Endothelial cell (in vitro differentiated cells): Measurements from ENCODE around the gene KCNS1. TPM values are rescaled to one million over a fixed set of nuclear protein-coding genes. Genes with fewer than 3 reads are reported as not detected.

Experiments used
- DNase-seq: peaks from one replicate; pipeline ENCODE4 v3.0.0; 2021; ENCODE audit warnings: low spot score
- H3K27ac Mint-ChIP-seq: one replicate; pipeline ENCODE4 v1.8.0; 2021; ENCODE audit warnings: mixed read lengths, inconsistent platforms; ENCODE audit not compliant: unreplicated experiment
- H3K27me3 Mint-ChIP-seq: one replicate; pipeline ENCODE4 v1.8.0; 2021; ENCODE audit warnings: mild to moderate bottlenecking, moderate library complexity, mixed read lengths, inconsistent platforms; ENCODE audit not compliant: unreplicated experiment
- H3K36me3 Mint-ChIP-seq: one replicate; pipeline ENCODE4 v1.8.0; 2021; ENCODE audit warnings: mild to moderate bottlenecking, low read depth, mixed read lengths, inconsistent platforms; ENCODE audit not compliant: unreplicated experiment
- H3K4me1 Mint-ChIP-seq: one replicate; pipeline ENCODE4 v1.8.0; 2021; ENCODE audit warnings: mild to moderate bottlenecking, mixed read lengths, inconsistent platforms; ENCODE audit not compliant: unreplicated experiment
- H3K4me3 Mint-ChIP-seq: one replicate; pipeline ENCODE4 v1.8.0; 2021; ENCODE audit warnings: mild to moderate bottlenecking, mixed read lengths, inconsistent platforms; ENCODE audit not compliant: unreplicated experiment
- H3K9me3 Mint-ChIP-seq: one replicate; pipeline ENCODE4 v1.8.0; 2021; ENCODE audit warnings: mixed read lengths, inconsistent platforms; ENCODE audit not compliant: unreplicated experiment
- CTCF ChIP-seq: fragments of 200-600 bp; sonication (generic); IDR thresholded peaks from one replicate; pipeline ENCODE4 v1.5.0; 2021; ENCODE audit warnings: antibody characterized with exemption; ENCODE audit not compliant: unreplicated experiment
- total RNA-seq: library from RNA; stranded (reverse); fragmentation: NEBNext Ultra II Directional; extraction: Animal tissue kit (Norgen Biotek cat#: 25700); gene quantifications from one replicate; pipeline ENCODE4 v1.2.1, GENCODE V29; 2021; ENCODE audit not compliant: unreplicated experiment

Gene KCNS1
- total RNA-seq, 1 donor from 2014 or later: 0.10 TPM

GRCh38 chr20:45118028-45118427, 17.1 kb upstream of the KCNS1 start:
- peaks cover 2% of the 10 kb centered on the region for H3K4me1 Mint-ChIP-seq
- no peaks in the 10 kb centered on the region for H3K36me3 Mint-ChIP-seq
- H3K9me3 Mint-ChIP-seq: no peaks in the 10 kb centered on the region
- no peak for DNase-seq
- H3K27me3 Mint-ChIP-seq: peaks cover 5% of the 10 kb centered on the region
- no peak overlapping the region for H3K27ac Mint-ChIP-seq
- no peak overlapping the region for H3K4me3 Mint-ChIP-seq
- TF ChIP-seq CTCF: no peak

- Mint-ChIP-seq H3K4me3 (no peak overlapping the region), H3K27ac (no peak overlapping the region), H3K4me1 (peaks cover 2% of the 10 kb centered on the region), H3K9me3 (no peaks in the 10 kb centered on the region), H3K27me3 (peaks cover 5% of the 10 kb centered on the region), H3K36me3 (no peaks in the 10 kb centered on the region)
- no peak for DNase-seq
- no peak for TF ChIP-seq CTCF
These were observed 16.7 kb upstream of the KCNS1 start for GRCh38 chr20:45117581-45117980.

- peaks cover 2% of the 10 kb centered on the region for H3K4me1 Mint-ChIP-seq
- no peak overlapping the region for H3K4me3 Mint-ChIP-seq
- H3K9me3 Mint-ChIP-seq: no peaks in the 10 kb centered on the region
- peaks cover 8% of the 10 kb centered on the region for H3K27me3 Mint-ChIP-seq
- no peak for DNase-seq
- H3K36me3 Mint-ChIP-seq: no peaks in the 10 kb centered on the region
- TF ChIP-seq CTCF: no peak
- H3K27ac Mint-ChIP-seq: no peak overlapping the region
These were observed 14.9 kb upstream of the KCNS1 start for GRCh38 chr20:45115829-45116228.

- H3K27me3 Mint-ChIP-seq: peaks cover 8% of the 10 kb centered on the region
- TF ChIP-seq CTCF: no peak
- no peaks in the 10 kb centered on the region for H3K9me3 Mint-ChIP-seq
- H3K4me3 Mint-ChIP-seq: no peak overlapping the region
- DNase-seq: no peak
- no peaks in the 10 kb centered on the region for H3K36me3 Mint-ChIP-seq
- H3K27ac Mint-ChIP-seq: no peak overlapping the region
- H3K4me1 Mint-ChIP-seq: peaks cover 2% of the 10 kb centered on the region
These were observed 14.5 kb upstream of the KCNS1 start for GRCh38 chr20:45115386-45115774.

GRCh38 chr20:45114465-45115385, 13.8 kb upstream of the KCNS1 start, which contains the start of gene WFDC5:
Gene WFDC5 (minus strand): TSS chr20:45115174. CDS start chr20:45115083, 91 bp downstream.
- H3K4me3 Mint-ChIP-seq: no peak within 1 kb of the TSS
- TF ChIP-seq CTCF: no peak
- peaks cover 2% of the 10 kb centered on the region for H3K4me1 Mint-ChIP-seq
- H3K27ac Mint-ChIP-seq: peak within 1 kb of the TSS; percentile 27
- no peaks in the 10 kb centered on the region for H3K36me3 Mint-ChIP-seq
- no peak for DNase-seq
- peaks cover 8% of the 10 kb centered on the region for H3K27me3 Mint-ChIP-seq
- no peaks in the 10 kb centered on the region for H3K9me3 Mint-ChIP-seq
